IMR-90 (cell line): Measurements from ENCODE around the gene ANTXR1. TPM values are rescaled to one million over a fixed set of nuclear protein-coding genes. Genes with fewer than 3 reads are reported as not detected.

Source experiments
- ATAC-seq: fragments of 200-7000 bp; cut with Tn5 transposase; 2 replicates; pipeline ENCODE4 v1.9.1; 2020; ENCODE audit warnings: low read depth, mild to moderate bottlenecking, moderate library complexity
- BruUV-seq: library from RNA; stranded (reverse); fragments of 400-500 nt; replicated peaks from 2 replicates; lab custom pipeline; 2021; lab: Mats Ljungman, UMichigan
- CTCF ChIA-PET: fragments of 300-600 bp; formaldehyde crosslinking; extraction: SDS; loops from one replicate; lab custom pipeline; 2021; ENCODE audit warnings: antibody characterized with exemption; lab: Yijun Ruan, JAX
- POLR2A ChIA-PET: fragments of 300-600 bp; sonication (Branson Sonifier 250); formaldehyde crosslinking; loops from one replicate; lab custom pipeline; 2022; ENCODE audit warnings: antibody characterized with exemption; ENCODE audit not compliant: unreplicated experiment; lab: Charles Lee
- DNase-seq: peaks from one replicate; pipeline ENCODE4 v3.0.0; 2013
- H2AFZ ChIP-seq: replicated peaks from 2 replicates; pipeline ENCODE3; 2013; ENCODE audit warnings: low read length, mild to moderate bottlenecking; ENCODE audit not compliant: poor library complexity
- H2AK5ac ChIP-seq: 2 replicates; pipeline ENCODE4 v1.6.1; 2013; ENCODE audit warnings: low read depth, low read length, inconsistent platforms
- H2AK9ac ChIP-seq: replicated peaks from 2 replicates; pipeline ENCODE3; 2013; ENCODE audit warnings: mild to moderate bottlenecking, low read depth, low read length, moderate library complexity; ENCODE audit not compliant: poor library complexity
- H2BK120ac ChIP-seq: 2 replicates; pipeline ENCODE4 v1.6.1; 2013; ENCODE audit warnings: low read depth, low read length, inconsistent platforms
- H2BK15ac ChIP-seq: 3 replicates; pipeline ENCODE4 v1.6.1; 2013; ENCODE audit warnings: low read depth, low read length, inconsistent platforms
- H2BK20ac ChIP-seq: 2 replicates; pipeline ENCODE4 v1.6.1; 2013; ENCODE audit warnings: low read depth, mild to moderate bottlenecking, inconsistent platforms, low read length, moderate library complexity
- H2BK5ac ChIP-seq: 2 replicates; pipeline ENCODE4 v1.6.1; 2013; ENCODE audit warnings: mild to moderate bottlenecking, low read depth, low read length, inconsistent platforms; ENCODE audit not compliant: poor library complexity, severe bottlenecking
- H3K14ac ChIP-seq: replicated peaks from 2 replicates; pipeline ENCODE4 v1.6.1; 2013; ENCODE audit warnings: low read depth, low read length, inconsistent platforms
- H3K18ac ChIP-seq: 2 replicates; pipeline ENCODE4 v1.6.1; 2013; ENCODE audit warnings: low read depth, low read length, control low read depth
- H3K23ac ChIP-seq: 2 replicates; pipeline ENCODE4 v1.6.1; 2013; ENCODE audit warnings: low read depth, low read length, inconsistent platforms
- H3K27ac ChIP-seq: 2 replicates; pipeline ENCODE4 v1.5.1; 2013; ENCODE audit warnings: mild to moderate bottlenecking, control low read depth, low read length; ENCODE audit not compliant: insufficient read depth
- H3K27me3 ChIP-seq: 2 replicates; pipeline ENCODE4 v1.6.1; 2013; ENCODE audit warnings: low read length; ENCODE audit not compliant: control insufficient read depth, insufficient read depth
- H3K36me3 ChIP-seq: 2 replicates; pipeline ENCODE4 v1.6.1; 2013; ENCODE audit warnings: low read length, mixed read lengths; ENCODE audit not compliant: control insufficient read depth, insufficient read depth
- H3K4ac ChIP-seq: 2 replicates; pipeline ENCODE4 v1.6.1; 2013; ENCODE audit warnings: low read depth, low read length, inconsistent platforms
- H3K4me1 ChIP-seq: 2 replicates; pipeline ENCODE4 v1.6.1; 2013; ENCODE audit warnings: low read length, mixed read lengths; ENCODE audit not compliant: control insufficient read depth, insufficient read depth
- H3K4me2 ChIP-seq: 2 replicates; pipeline ENCODE4 v1.6.1; 2013; ENCODE audit warnings: low read depth, mild to moderate bottlenecking, control low read depth, low read length, moderate library complexity
- H3K4me3 ChIP-seq: 2 replicates; pipeline ENCODE4 v1.5.1; 2013; ENCODE audit warnings: low read depth, mild to moderate bottlenecking, control low read depth, low read length, moderate library complexity; ENCODE audit not compliant: insufficient read depth
- H3K56ac ChIP-seq: 2 replicates; pipeline ENCODE4 v1.6.1; 2013; ENCODE audit warnings: low read length, inconsistent platforms; ENCODE audit not compliant: insufficient read depth; ENCODE audit errors: extremely low read depth
- H3K79me1 ChIP-seq, 2 experiments: 2 replicates each; pipeline ENCODE4 v1.6.1; 2013; ENCODE audit warnings: low read length in 2 of 2, inconsistent platforms in 1 of 2, low read depth in 1 of 2
- H3K9ac ChIP-seq: 2 replicates; pipeline ENCODE4 v1.6.1; 2013; ENCODE audit warnings: low read depth, low read length, control low read depth
- H3K9me1 ChIP-seq: 2 replicates; pipeline ENCODE4 v1.6.1; 2013; ENCODE audit warnings: low read length, inconsistent platforms; ENCODE audit not compliant: insufficient read depth
- H3K9me3 ChIP-seq: 2 replicates; pipeline ENCODE4 v1.6.1; 2013; ENCODE audit warnings: low read length; ENCODE audit not compliant: control insufficient read depth, insufficient read depth
- H4K20me1 ChIP-seq: 2 replicates; pipeline ENCODE4 v1.6.1; 2013; ENCODE audit warnings: low read length, inconsistent platforms; ENCODE audit not compliant: insufficient read depth
- H4K5ac ChIP-seq: 2 replicates; pipeline ENCODE4 v1.6.1; 2013; ENCODE audit warnings: mild to moderate bottlenecking, low read depth, low read length, control low read depth
- H4K8ac ChIP-seq, 2 experiments: 2 replicates each; pipeline ENCODE4 v1.6.1; 2013; ENCODE audit warnings: low read depth in 2 of 2, low read length in 2 of 2, control low read depth in 1 of 2, inconsistent platforms in 1 of 2
- H4K91ac ChIP-seq: 2 replicates; pipeline ENCODE4 v1.6.1; 2013; ENCODE audit warnings: low read depth, low read length, inconsistent platforms; ENCODE audit not compliant: insufficient read depth
- FOS ChIP-seq: fragments of 150-350 bp; IDR thresholded peaks from 2 replicates; pipeline ENCODE4 v1.6.1; 2016; ENCODE audit warnings: low read depth, low read length
- MAFK ChIP-seq: IDR thresholded peaks from 2 replicates; pipeline ENCODE4 v1.6.1; 2012; ENCODE audit warnings: low read depth, low read length, improper control_type of control experiment
- POLR2A ChIP-seq: IDR thresholded peaks from 2 replicates; pipeline ENCODE4 v1.6.1; 2012; ENCODE audit warnings: mild to moderate bottlenecking, low read depth, low read length
- RFX5 ChIP-seq: IDR thresholded peaks from 2 replicates; pipeline ENCODE4 v1.8.0; 2012; ENCODE audit warnings: low read depth, mild to moderate bottlenecking, low read length, moderate library complexity
- SMC3 ChIP-seq: fragments of 150-350 bp; IDR thresholded peaks from 2 replicates; pipeline ENCODE4 v1.6.1; 2016; ENCODE audit warnings: low read depth, mild to moderate bottlenecking, antibody characterized with exemption, low read length, moderate library complexity
- WGBS, 2 experiments: methylation state at CpG; one replicate each; pipeline versions ENCODE4 v1.1.5 to v1.1.7; 2013; ENCODE audit warnings: missing lambda C conversion rate in 2 of 2; ENCODE audit not compliant: insufficient read length in 1 of 2; ENCODE audit errors: extremely low coverage in 2 of 2; 5-methylcytosine and 5-hydroxymethylcytosine counted together
- dilution Hi-C: fragments of 300-500 bp; cut with HindIII; formaldehyde crosslinking; loops from one replicate; pipeline ENCODE4 v1.14.3; 2018; ENCODE audit warnings: low sequenced_read_pairs; ENCODE audit not compliant: unreplicated experiment
- in situ Hi-C: fragments of 300-500 bp; cut with MboI; formaldehyde crosslinking; loops from 3 replicates; pipeline ENCODE4 v1.14.3; 2019; ENCODE audit warnings: low sequenced_read_pairs, inconsistent platforms, mixed read lengths
- intact Hi-C: fragments of 100-400 bp; cut with micrococcal nuclease; formaldehyde crosslinking; loops from 2 replicates; pipeline ENCODE4 v1.10.0; 2022
- polyA plus RNA-seq, 3 experiments: library from polyadenylated mRNA; depleted of rRNA; stranded (reverse); fragments of >200 nt; gene quantifications; 2 replicates each; pipeline ENCODE4 v1.2.3, GENCODE V29; 2012; ENCODE audit warnings: low replicate concordance in 1 of 3
- total RNA-seq: library from RNA; depleted of rRNA; stranded (reverse); fragments of >200 nt; gene quantifications from 2 replicates; pipeline ENCODE4 v1.2.3, GENCODE V29; 2012

The ANTXR1 gene
- total and polyA plus RNA-seq, 2 of the 4 experiments (the other 2 are of a cell fraction), result 27.2 to 36.9 TPM

DNA sequence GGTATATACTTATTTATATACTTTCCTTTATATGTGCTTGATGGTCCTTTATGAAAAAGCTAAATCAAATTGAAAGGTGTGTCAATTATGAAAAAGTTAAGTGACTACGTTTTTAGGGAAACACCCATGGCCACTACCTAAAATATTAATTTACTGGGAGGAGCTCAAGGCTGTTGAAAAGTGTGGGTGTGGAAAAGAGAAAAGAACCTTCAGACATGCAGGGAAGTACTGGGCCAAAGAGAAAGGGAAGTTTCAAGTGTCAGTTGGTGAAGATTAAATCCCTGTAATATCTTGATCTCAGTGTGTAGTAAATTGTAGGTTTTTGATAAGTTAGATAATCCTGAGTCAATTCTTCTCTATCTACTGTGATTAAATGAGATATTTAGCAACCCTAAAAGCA, 44.8 kb upstream of the ANTXR1 start:
- Histone ChIP-seq H3K36me3 (no peaks in the 10 kb centered on the region), H2AFZ (no peak overlapping the region), H3K14ac (0 out of 2 replicates have a peak overlapping the region, but pooled peaks have one; percentile 44), H3K9me3 (no peaks in the 10 kb centered on the region), H2BK15ac (peak overlapping the region; percentile 15; the same call in 2 of the 3 replicates), H4K20me1 (no peaks in the 10 kb centered on the region), H4K5ac (no peak overlapping the region), H3K4me1 (peaks cover 11% of the 10 kb centered on the region), H3K4me3 (no peak overlapping the region), H3K18ac (no peak overlapping the region), H3K23ac (no peak overlapping the region), H3K4me2 (no peak overlapping the region), H4K91ac (no peak overlapping the region), H3K4ac (no peak overlapping the region), H2AK9ac (no peak overlapping the region), H3K9ac (no peak overlapping the region), H3K27ac (no peak overlapping the region), H2BK20ac (peak overlapping the region; percentile 79; the same call in 1 of the 2 replicates), H2AK5ac (no peak overlapping the region), H3K9me1 (peaks cover 7% of the 10 kb centered on the region), H4K8ac (no peak overlapping the region; a peak in 2 of 4 replicates), H3K27me3 (no peaks in the 10 kb centered on the region), H3K56ac (no peak overlapping the region), H3K79me1 (peaks cover 0 to 3% of the 10 kb centered on the region in 2 experiments; a peak in 1 of 4 replicates), H2BK5ac (no peak overlapping the region), H2BK120ac (no peak overlapping the region)
- no peak for TF ChIP-seq RFX5
- TF ChIP-seq FOS, result no peak
- TF ChIP-seq SMC3, result no peak
- TF ChIP-seq POLR2A, result no peak
- no peak for TF ChIP-seq MAFK
- dilution Hi-C loops (no loop called here), in situ Hi-C loops (no loop called here), intact Hi-C loops (no loop called here)
- POLR2A ChIA-PET, result no interaction called here
- DNase-seq (no peak), ATAC-seq (no peak)
- WGBS, 2 experiments, result no CpG with 5 or more reads among the region's 1 CpG
- BruUV-seq, result no TSS peak
- CTCF ChIA-PET, result no interaction called here
